GM18907 (cell line): Measurements from ENCODE around the gene POLR2H.

ENCODE experiments used
- ATAC-seq: cut with Tn5 transposase; IDR thresholded peaks from one replicate; pipeline ENCODE4 v1.9.1; 2021; ENCODE audit warnings: mild to moderate bottlenecking, moderate library complexity; ENCODE audit not compliant: unreplicated experiment

The POLR2H gene

DNA sequence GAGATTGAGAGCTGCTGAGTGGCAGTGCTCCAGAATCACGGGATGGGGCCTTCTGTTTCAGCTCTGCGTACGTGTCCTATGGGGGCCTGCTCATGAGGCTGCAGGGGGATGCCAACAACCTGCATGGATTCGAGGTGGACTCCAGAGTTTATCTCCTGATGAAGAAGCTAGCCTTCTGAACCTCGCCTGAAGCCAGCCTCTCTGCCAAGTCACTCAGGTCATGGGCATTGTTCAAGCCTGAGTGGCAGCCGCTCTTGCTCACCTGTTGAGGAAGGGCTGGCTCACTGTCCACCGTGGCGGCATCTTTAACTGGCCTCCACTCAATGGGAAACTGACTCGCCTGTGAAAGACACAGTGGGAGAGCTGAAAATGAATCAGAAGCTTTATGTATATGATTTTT is 6.6 kb downstream of the POLR2H start:
- no peak for ATAC-seq

DNA sequence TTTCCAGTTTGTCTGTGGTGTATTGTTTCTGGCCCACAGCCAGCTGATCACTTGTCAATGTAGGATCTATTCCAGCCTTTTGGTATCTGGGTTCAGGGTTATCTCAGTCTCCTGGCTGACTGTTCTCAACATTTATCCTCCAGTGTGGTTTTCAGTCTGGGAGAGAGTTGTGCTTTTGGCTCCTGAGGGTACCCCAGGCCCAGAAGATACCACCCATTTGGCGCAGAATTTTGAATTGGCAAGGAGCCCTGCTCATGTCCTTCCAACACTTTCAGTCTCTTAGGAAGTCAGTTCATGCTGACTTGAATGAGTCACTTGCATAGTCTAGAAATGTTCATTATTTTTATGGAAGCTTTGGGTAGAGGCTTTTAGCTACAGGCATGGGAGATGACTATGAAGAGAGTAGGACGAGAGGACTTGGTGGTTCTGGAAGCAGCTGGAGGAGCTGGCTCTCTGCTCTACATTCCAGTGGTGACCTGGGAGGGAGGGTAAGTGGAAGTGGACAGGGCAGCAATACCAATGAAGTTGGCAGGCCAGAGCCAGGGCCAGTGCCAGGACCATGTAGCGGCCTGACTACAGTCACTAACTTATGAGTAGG is 7.2 kb downstream of the POLR2H start:
- ATAC-seq = no peak

DNA sequence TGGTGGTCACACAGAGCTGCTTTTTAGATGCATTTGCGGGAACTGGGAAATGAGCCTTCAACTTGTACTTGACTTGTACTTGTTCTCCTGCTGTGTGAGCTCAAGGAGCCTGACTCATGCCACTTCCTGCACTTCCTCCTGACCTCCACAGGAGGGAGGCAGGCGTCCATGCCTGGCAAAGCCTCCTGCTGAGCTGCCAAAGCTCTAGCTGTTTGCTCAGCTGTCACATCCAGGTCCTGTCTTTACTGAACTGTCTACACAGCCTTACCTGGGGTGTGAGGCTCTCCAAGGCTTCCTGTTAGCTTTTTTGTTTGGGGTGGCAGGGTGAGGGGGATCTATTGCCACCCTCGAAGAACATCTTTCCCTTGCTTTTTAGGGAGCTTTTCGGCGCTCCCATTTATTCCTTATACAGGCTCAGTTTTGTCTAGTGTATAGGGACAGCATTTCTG is 10.1 kb downstream of the POLR2H start:
- ATAC-seq = peak; percentile 67

DNA sequence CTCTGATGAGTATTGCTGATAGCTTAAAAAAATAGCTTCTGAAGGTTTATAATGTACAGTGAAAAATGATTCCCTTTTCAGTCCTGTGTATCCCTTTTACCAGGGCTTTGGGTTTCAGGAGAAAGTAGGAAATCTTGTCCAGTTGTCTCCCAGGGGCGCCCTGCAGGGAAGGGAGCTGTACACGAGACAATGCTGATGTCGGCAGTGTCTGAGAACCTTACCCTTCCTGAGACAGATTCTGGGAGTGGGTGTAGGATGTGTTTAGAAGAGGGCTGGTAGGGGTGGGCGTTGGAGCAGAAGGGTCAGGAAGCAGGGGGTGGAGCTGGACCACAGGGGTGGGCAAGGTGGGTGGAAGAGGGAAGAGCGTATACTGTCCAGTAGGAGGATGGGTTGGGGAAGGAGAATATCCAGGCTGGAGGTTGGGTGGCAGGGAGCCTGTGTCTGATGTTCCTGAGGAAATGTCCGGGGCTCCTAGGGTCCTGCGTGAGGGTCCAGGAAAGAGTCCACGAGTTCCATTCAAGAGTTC is 10.8 kb downstream of the POLR2H start:
- no peak for ATAC-seq

DNA sequence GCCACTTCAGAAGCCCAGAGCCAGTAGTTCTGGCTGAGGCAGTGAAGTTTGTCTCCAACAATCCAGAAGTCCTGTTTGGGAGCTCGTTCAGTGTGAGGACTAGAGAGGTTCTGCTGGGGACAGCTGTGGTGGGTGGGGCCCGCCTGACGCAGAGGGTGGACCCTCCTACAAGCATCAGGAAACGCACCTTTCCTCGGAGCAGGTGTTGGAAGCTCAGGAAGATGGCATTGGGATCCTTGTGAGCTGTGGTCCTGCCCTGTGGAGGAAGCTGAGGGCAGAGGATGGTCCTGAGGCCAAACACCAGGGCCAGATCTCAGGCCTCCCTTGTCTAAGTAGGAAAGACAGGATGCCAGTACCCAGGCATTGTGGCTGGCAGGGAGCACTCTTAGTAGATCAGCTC is 11.4 kb downstream of the POLR2H start:
- ATAC-seq = no peak

DNA sequence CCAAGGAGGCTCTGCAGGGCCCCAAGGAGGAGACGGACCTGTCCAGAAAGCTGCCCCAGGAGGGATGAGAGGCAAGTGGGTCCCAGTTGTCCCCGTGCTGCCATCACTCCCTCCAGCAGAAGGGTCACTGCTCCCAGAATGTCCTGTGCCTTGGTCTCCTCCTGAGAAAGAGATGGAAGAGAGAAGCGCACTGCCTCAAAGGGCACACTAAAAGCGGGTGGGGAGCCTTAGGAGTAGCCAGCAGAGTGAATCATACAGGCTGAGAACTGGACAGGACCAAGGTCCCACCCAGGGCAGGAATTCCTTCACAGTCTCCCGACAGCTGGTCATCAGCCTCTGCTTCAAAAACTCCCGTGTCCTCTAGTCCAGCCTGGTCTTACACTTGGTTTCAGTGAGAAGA is 11.9 kb downstream of the POLR2H start:
- no peak for ATAC-seq

DNA sequence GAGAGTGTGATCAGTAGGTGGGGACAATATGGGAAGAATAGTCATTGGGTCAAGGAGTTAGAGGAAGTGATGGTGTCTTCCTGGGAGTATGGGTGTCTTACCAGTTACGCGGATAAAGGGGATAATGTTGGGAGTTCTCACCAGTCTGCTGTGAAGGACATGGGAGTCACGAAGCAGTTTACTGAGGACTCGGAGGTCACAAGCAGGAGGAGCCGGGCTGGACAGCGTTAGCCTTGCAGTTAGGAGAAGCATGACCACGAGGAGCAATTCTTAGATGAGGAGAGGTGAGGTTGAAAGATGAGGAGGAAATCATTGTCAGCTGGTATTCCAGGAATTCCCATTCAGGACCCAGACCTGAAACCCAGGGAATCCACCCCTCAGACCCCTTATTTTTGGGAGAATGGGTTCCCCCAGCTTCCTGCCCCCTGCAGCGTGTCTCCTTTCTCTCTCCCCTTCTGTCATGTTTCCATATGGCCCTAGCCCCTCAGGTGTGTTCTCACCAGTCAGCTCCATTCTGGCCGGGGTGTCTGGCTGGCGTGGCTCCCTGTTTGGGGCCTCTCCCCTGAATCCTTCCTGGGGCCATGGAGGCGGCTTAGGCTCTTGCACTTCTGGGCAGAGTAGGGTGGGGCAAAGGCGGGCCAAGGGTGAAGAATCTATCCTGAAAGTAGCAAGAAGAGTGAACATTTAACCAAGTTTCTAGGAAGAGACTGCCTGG is 14.4 kb downstream of the POLR2H start:
- no peak for ATAC-seq

DNA sequence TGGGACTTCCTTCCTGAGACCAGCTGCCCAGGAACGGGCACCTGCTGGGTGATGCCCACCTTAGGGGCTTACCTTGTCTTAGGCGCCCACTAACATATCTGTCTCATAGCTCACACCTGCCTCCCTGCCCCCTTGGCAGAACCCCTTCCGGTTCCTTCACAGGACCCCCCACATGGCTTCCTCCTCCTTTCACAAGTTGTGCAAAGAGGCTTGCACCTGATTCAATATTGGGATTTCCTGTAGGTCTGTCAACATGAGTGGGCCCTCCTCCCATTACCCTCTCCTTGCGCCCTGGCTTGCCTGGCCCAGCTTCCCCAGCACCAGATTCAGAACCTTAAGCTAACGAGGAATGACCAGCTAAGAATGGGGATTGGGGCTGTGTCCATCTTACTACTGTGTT is 15.9 kb downstream of the POLR2H start:
- no peak for ATAC-seq

DNA sequence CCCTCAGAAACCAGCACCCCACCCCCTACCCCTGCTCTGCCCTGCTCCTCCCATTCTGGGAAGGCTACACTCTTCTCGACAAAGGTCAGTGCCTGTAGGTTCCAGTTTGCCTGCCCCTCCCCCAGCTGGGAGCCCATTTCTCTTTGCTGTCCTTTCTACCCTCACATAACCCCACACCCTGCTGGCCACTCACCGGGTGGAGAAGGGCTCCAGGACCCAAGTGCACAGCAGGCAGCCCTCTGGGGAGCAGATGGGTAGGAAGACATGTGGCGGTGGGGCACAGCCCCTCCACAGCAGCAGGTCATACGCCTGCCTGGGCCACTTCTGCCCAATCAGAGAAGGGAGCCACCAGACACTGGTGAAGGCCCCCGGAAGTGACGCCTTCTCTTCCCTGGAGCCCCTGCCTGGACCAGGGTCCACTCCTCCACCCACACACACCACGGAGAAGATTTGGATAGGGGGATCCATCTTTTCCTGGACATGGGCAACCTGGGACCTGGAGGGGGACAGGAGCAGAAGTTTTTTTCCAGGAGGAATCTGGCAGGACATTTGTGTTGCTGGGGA is 16.5 kb downstream of the POLR2H start, which contains the start of gene THPO:
TSS of gene THPO (minus strand) at position 326 of the 564 bp plus-strand sequence. CDS start 1,948 bp downstream, outside the sequence.
- no peak for ATAC-seq

DNA sequence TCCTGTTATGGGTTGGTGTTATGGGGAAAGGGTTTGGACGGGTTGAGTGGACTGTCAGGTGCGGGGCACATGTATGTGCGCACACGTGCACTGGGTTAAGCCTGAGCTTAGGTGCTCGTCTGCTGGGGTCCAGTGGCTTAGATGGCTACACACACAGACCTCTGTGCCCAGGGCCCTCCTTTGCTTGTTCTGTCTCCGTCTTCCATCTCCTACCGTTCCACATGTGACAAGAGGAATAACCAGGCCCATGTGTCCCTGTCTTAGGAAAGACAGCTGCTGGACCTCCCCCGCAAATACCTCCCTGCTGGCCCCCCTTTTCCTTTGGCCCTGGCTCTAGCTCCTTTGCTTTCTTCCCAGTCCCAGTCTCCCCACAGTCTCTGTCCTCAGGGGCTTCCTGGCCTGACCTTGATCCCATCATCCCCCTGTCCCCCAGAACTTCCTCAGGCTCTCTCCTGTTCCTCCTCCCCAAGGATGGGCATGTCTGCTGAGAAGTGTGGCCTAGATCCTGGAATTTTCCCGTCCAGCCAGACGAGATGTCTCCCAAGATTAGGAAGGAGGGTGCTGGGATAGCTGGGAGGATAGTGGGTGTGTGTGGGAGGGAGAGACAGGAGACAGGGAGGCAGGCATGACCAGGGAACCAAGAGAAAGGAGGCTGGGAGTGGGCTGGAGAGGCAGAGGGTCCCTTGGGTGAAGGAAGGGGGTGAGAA is 17.3 kb downstream of the POLR2H start:
- ATAC-seq = no peak

DNA sequence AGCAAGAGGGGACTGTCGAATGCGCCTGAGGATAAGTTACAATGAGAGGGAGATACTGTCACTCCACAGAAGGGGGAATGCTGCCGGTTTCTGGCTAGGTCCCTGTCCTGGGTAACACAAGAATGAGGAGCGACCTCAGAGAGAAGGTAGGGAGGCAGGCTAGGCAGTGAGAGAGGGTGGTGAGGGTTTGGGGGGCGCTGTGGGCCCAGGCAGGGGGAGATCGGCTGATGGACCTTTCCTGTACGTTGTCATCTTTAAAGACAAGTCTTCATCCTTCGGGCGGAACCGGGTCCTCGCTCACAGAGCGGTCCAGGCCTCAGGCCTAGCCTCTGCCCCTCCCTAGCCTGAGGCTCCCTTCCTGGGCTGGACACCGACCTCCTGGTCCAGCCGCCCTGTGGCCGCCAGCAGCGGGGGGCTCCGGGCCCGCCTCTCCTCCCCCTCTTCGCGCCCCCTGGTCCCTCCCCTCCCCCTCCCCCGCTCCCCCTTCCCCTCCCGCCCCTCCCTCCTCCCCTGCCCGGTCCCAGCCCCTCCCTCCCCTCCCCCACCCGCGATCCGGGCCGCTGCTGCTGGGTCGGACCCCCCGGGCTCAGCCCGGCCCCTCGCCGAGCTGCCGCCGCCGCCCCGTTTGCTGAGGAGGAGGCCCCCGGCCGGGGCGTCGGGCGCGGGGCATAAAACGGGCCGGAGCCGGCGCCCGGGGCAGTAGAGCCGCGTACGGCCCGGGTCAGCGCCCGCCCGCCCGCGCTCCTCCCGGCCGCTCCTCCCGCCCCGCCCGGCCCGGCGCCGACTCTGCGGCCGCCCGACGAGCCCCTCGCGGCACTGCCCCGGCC is 18.1 kb downstream of the POLR2H start, which contains the start of gene CHRD:
TSS of gene CHRD (plus strand) at position 697 of the 827 bp plus-strand sequence. CDS start 265 bp downstream, outside the sequence.
- ATAC-seq = no peak

DNA sequence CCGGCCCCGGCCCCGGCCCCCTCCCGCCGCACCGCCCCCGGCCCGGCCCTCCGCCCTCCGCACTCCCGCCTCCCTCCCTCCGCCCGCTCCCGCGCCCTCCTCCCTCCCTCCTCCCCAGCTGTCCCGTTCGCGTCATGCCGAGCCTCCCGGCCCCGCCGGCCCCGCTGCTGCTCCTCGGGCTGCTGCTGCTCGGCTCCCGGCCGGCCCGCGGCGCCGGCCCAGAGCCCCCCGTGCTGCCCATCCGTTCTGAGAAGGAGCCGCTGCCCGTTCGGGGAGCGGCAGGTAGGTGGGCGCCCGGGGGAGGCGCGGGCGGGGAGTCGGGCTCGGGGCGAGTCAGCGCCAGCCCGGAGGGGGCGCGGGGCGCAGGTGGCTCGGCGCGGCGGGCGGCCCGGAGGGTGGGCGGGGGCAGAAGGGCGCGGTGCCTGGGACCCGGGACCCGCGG is 18.7 kb downstream of the POLR2H start:
- ATAC-seq = no peak

DNA sequence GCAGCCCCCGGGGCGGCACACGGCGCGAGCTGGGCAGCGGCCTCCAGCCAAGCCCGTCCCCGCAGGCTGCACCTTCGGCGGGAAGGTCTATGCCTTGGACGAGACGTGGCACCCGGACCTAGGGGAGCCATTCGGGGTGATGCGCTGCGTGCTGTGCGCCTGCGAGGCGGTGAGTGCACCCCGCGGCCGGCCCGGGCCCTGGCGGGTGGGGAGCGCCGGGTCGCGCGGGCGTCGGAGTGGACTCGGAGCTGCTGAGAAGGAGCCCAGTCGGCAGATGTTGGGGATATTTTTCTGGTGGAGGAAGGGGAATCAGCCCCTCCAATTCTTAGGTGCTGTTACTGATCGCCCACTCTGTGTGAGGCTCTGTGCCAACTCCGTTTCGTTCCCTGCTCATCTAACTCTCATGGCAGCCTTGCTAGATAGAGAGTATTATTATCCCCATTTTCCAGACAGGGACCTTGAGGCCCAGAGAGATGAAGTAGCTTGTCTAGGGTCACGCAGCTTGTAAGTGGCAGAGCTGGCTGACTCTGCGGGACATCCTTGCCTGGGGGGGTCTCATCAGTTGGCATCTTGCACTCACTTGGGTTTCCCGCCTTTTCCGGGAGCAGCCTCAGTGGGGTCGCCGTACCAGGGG is 19.2 kb downstream of the POLR2H start:
- ATAC-seq = no peak

DNA sequence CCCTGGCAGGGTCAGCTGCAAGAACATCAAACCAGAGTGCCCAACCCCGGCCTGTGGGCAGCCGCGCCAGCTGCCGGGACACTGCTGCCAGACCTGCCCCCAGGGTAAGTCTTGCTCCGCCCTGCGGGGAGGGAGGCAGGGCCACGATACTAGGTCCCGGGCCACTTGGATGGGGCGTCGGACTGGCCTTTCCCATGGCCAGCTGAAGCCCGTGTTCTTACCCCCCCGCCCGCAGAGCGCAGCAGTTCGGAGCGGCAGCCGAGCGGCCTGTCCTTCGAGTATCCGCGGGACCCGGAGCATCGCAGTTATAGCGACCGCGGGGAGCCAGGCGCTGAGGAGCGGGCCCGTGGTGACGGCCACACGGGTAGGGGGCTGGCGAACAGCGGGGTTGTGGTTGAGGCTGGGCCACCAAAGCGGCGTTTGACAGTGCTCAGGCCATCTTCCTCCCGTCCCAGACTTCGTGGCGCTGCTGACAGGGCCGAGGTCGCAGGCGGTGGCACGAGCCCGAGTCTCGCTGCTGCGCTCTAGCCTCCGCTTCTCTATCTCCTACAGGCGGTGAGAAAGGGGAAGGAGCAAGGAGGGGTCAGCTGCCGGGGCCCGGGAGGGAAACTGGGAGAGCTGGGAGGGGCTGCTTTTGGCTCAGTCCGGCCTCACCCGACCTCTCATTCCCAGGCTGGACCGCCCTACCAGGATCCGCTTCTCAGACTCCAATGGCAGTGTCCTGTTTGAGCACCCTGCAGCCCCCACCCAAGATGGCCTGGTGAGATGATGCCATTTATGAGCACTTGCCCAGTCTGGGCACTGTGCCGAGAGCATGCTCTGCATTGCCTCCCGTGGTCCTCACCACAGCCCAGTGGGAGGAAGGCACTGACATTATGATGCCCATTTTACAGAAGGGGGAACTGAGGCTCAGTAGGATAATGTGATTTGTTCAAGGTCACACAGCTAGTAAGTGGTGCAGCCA is 20.0 kb downstream of the POLR2H start:
- ATAC-seq = no peak

DNA sequence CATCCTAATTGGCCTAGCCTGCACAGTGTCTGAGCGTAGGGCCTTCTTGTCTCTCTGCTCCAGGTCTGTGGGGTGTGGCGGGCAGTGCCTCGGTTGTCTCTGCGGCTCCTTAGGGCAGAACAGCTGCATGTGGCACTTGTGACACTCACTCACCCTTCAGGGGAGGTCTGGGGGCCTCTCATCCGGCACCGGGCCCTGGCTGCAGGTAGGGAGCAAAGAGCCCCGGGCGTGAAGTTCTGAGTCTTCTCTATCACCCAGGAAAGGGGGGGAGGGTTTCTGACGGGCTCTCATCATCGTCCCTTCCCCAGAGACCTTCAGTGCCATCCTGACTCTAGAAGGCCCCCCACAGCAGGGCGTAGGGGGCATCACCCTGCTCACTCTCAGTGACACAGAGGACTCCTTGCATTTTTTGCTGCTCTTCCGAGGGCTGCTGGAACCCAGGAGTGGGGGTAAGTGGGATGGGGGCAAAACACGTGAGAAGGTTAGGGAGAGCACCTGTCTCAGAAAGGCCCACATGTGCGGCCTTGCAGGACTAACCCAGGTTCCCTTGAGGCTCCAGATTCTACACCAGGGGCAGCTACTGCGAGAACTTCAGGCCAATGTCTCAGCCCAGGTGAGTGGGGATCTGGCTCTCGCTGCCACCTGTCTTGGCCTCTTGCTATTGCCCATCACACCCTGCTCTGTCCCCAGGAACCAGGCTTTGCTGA is 21.0 kb downstream of the POLR2H start:
- ATAC-seq = no peak

DNA sequence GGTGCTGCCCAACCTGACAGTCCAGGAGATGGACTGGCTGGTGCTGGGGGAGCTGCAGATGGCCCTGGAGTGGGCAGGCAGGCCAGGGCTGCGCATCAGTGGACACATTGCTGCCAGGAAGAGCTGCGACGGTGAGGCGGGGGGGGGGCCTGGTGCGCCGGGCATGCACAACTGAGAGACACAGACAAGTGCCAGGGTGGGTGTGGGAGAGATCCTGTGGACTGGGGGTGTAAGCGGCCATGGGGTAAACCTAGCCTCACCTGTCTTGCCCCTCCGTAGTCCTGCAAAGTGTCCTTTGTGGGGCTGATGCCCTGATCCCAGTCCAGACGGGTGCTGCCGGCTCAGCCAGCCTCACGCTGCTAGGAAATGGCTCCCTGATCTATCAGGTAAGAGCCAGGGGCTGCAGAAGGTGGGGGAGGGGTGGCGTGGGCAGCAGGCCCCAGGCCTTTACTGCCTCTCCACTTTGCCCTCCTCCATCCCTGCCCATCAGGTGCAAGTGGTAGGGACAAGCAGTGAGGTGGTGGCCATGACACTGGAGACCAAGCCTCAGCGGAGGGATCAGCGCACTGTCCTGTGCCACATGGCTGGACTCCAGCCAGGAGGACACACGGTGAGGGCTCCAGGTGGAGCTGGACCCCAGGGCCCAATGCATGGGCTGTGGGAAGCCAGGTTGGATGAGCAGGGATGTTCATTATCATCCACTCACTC is 21.7 kb downstream of the POLR2H start:
- no peak for ATAC-seq

DNA sequence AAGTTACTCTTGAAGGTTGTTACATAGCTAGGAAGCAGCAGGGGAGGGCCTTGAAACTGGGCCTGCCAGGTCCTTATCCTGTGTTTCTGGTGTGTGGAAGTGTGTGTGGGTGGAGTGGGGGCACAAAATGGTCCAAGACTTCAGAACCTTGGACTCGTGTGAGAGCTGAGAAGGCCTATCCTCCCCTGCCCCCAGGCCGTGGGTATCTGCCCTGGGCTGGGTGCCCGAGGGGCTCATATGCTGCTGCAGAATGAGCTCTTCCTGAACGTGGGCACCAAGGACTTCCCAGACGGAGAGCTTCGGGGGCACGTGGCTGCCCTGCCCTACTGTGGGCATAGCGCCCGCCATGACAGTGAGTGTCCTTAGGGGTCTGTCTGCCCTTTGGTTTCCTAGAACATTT is 22.8 kb downstream of the POLR2H start:
- ATAC-seq = no peak
